ENCODE results near the gene BACE2.

Gene BACE2

DNA sequence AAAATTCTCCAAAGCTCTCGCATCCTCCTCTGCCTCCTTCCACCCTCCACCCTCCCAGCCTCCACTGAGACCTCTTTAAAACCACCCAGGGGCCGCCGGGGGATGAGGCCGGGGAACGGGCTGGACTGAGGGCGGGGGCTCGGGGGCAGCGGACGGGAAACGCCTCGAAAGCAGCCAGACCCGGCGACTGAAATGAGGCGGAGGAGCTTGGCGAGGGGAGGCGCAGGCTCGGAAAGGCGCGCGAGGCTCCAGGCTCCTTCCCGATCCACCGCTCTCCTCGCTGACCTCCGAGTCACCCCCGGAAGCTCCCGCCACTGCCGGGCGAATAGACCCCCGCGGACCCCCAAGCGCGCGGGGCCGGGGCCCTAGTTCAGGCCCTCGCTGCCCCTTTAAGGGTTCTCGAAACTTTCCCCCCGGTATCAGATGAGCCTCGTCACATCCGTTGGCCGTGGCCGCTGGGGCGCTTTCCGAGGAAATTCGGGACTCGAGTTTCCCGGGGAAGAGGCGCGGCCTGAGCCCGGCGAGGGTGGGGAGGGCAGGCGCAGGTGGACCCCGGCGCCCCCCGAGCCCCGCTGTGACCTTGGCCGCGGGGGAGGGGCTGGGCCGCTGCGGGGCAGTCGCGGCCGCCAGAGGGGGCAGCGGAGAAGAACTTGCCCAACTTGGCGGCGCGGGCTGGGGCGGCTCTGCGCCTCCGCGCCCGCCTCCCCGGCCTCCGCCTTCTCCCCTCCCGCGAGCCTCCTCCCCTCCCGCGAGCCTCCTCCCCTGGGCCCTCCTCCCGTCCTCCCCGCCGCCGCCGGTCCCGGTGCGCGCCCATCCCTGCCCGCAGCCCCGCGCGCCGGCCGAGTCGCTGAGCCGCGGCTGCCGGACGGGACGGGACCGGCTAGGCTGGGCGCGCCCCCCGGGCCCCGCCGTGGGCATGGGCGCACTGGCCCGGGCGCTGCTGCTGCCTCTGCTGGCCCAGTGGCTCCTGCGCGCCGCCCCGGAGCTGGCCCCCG lies at the start of gene BACE2:
Gene BACE2 (plus strand): TSS at position 813 of the 995 bp plus-strand sequence. CDS start 104 bp downstream, at position 917.
- DNase-seq: peak; percentile 51

DNA sequence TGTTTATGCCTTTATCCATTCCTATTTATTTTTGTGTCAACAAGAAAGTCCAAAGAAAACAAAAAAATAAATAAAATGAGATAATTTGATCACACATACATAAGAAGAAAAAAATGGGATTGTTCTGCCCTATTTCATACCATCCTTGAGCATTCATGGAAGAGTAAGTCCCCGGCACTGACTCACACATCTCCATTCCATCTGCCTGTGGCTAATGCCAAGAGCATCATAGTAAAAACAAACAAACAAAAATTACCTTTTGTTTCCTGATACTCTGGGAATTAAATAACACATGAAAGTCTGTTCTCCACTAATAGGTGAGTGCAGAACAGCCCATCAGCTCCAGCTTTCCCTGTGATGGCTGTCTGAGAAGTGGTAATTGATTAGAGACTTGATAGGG lies 48.1 kb upstream of the BACE2 start:
- DNase-seq: no peak

DNA sequence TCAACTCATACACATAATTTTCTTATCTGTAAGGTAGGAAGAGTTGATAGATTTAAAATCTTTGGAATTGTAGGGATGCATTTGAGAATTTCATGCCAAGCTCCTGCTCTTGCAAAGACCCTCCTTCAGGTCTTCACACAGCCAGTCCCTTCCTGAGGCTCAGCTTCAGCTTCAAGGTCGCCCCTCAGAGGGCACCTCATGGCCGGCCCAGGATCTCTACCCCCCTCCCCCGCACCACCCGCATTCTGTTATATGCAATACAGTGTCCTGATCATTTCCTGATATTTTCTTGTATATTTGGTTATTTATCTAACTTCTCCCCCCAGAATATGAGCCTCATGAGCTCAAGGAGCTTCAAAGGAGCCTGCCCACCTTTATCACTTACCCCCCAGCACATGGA lies 47.0 kb upstream of the BACE2 start:
- no peak for DNase-seq

DNA sequence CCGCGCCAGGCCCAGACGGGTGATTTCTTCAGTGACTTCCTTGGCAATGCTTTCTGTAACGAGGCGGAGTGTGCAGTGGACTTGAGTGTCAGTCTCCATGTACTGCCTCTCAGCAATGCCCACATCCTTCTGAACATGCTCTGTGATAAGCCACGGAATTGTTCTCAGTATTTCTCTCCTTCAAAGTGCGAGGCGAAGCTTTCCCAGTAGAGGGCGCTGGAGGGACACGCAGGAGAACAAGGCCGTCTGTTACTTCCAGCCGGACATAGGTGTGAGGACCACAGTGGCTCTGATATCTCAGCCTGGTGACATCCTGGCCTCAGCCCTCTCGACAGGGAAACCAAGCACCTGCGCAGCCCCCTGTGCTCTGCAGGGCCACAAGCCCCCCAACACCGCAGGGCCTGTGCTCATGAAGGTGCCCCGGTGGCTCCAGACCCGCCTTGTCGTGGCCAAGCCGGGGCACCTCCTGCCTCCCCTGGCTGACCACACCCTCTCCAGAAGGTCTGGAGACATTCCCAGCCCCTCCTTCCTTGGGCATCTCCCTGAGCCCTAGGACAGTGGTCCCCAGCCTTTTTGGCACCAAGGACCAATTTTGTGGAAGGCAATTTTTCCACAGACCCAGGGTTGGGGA lies 46.1 kb upstream of the BACE2 start:
- DNase-seq: peak; percentile 73

GRCh38 chr21:41124641-41125201 lies 43.2 kb upstream of the BACE2 start:
- no peak for DNase-seq

- no peak for DNase-seq
Measured at GRCh38 chr21:41128981-41129380, 39.0 kb upstream of the BACE2 start.

- no peak for DNase-seq
Measured at GRCh38 chr21:41130883-41131282, 37.1 kb upstream of the BACE2 start.

DNA sequence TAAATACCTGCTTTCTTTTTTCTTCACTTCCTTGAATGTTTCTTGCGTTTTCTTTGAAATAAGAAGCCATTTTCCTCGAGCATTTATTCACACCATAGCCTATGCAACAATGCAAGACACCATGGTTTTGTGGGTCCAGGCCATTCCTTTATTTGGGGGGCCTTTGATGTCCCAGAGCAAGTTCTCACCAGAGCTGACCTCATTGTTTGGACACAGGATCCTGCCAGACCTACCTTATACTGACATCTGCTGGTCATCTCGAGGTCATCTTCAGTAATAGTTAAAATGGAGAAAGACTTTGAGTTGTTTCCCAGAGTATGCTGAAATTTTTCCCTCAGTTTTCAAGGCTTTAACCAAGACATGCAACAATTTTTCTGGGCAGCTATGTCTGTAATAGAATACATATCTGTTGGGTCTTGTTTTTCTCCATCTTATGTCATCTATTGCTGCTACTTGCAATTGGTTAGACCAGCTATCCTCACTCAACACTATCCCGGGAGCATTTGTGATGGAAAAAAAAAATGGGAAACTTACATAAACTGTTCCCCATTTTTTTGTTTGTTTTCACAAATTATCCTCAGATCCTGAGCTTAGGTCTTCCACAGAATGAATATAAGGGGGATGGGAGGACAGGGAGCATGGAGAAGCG lies 34.0 kb upstream of the BACE2 start:
- no peak for DNase-seq

DNA sequence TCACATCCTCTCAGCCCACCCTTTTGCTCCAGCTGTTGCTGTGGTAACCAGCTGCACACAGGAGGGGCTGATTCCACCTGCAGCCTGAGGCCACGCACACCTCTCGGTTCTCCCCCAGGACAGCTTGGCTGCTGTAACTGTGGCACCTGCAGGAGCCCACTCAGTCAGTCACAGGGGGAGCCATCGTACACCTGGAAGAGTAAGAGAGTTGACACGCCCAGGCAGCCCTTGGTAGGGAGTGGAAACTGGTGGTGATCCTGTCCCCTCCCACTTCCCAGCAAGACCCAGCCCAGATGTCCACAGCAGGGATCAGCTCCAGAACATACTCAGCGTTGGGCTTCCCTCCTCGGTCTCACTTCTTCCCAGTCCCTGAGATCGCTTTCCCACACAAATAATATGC lies 32.2 kb upstream of the BACE2 start:
- no peak for DNase-seq

- no peak for DNase-seq
Measured at GRCh38 chr21:41136286-41136685, 31.7 kb upstream of the BACE2 start.

GRCh38 chr21:41137401-41137800 lies 30.6 kb upstream of the BACE2 start:
- no peak for DNase-seq

- no peak for DNase-seq
Measured at GRCh38 chr21:41137889-41138288, 30.1 kb upstream of the BACE2 start.

GRCh38 chr21:41138711-41139110 lies 29.2 kb upstream of the BACE2 start:
- DNase-seq: no peak

GRCh38 chr21:41139275-41139674 lies 28.7 kb upstream of the BACE2 start:
- no peak for DNase-seq

- no peak for DNase-seq
Measured at GRCh38 chr21:41139951-41140350, 28.0 kb upstream of the BACE2 start.

DNA sequence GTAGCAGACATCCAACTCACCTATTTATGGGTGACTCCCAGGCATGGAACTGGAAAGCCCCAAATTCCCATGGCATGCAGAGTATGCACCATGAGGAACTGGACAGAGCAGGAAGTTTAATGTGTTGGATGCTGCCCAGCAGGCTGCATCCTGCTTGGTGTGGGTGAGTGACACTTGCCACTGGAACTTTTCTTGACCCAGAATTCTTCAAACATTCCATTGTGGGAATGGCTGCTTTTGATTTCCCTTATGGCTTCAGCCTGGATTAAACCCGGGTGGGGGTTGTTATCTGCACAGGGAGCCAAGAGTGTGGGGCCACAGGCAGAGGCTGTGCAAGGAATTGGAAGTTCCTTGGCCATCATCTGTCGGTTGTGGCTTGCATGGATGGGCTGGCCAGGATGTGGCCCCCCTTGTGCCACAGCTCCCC lies 26.9 kb upstream of the BACE2 start:
- DNase-seq: no peak

- DNase-seq: no peak
Measured at GRCh38 chr21:41142051-41142795, 25.7 kb upstream of the BACE2 start.

GRCh38 chr21:41143596-41144325 lies 24.2 kb upstream of the BACE2 start:
- no peak for DNase-seq

GRCh38 chr21:41147096-41147978 lies 20.6 kb upstream of the BACE2 start:
- no peak for DNase-seq

DNA sequence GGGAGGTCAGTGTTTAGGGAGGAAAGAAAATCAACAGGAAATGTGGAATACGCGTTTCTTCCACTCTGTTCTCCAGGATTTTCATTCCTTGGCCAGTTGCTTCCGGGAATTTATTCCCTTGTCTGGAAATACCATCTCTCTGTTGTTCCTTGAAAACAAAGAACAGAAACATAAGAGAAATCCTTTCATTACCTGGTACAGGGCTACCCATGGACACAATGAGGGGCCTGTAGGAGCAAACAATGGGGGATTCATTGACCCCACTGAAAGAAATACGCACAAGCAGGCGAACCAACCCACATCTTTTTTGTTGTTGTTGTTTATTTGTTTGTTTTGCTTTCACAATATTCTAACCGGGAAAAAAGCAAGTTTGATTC lies 20.0 kb upstream of the BACE2 start:
- DNase-seq: no peak

DNA sequence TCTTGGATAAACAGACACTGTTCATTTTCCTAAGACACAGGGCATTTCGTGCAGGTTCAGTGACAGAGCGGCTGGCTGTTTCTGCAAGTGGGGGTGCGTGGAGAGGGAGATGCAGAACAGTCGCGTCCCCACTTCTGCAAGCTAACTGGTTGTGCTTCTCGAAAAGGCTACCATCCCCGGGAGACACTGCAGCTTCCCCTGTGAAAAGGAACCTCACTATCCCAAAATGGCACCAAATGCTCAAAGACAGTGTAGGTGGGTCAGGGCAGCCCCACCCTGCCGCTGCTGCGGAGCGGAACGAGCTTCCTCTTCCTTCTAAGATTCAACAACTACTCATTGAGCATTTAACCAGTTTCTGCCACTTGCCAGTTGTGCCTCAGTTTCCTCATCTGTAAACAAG lies 19.2 kb upstream of the BACE2 start:
- no peak for DNase-seq

Measured in activated CD4-positive, alpha-beta T cell treated with anti-CD3 and anti-CD28 coated beads, Interleukin-2, amount 50 U/mL, for 16 hours (primary cell).